Peyer's patch (tissue), 4 donors: Measurements from ENCODE around the gene RASGRF2. TPM values are rescaled to one million over a fixed set of nuclear protein-coding genes. Genes with fewer than 3 reads are reported as not detected.
A peak's percentile ranks its signal among the peaks of the same experiment; 100 is the strongest.
"Not testable (repeated sequence)": the region's sequence is repeated elsewhere in the genome, so short reads cannot be mapped to it uniquely, and the experiment has no call there.

Experiments
- DNase-seq, 3 donors: peaks; one replicate each; pipeline ENCODE4 v3.0.0-alpha.2; 2017 to 2019
- H3K27ac ChIP-seq, 4 donors: fragments of 200-600 bp; sonication (generic); one replicate each; pipeline ENCODE4 v1.5.1; 2016 to 2019
- H3K27me3 ChIP-seq, 2 donors: fragments of 200-600 bp; sonication (generic); one replicate each; pipeline ENCODE4 v1.5.1; 2019
- H3K36me3 ChIP-seq, 3 donors: fragments of 200-600 bp; sonication (generic); one replicate each; pipeline ENCODE4 v1.5.1; 2016 to 2019
- H3K4me1 ChIP-seq, 4 donors: fragments of 200-600 bp; sonication (generic); one replicate each; pipeline ENCODE4 v1.5.1; 2016 to 2019
- H3K4me3 ChIP-seq, 4 donors: fragments of 200-600 bp; sonication (generic); 1 replicate in 3 of 4; 2 replicates in 1 of 4; pipeline ENCODE4 v1.5.1; 2016 to 2019; ENCODE audit warnings: mild to moderate bottlenecking in 1 of 4
- H3K9me3 ChIP-seq, 4 donors: fragments of 200-600 bp; sonication (generic); one replicate each; pipeline ENCODE4 v1.5.1; 2016 to 2019; ENCODE audit warnings: mild to moderate bottlenecking in 1 of 4
- POLR2A ChIP-seq, 2 donors: fragments of 450-650 bp; IDR thresholded peaks; one replicate each; pipeline ENCODE4 v1.5.1; 2017; ENCODE audit warnings: antibody characterized with exemption in 2 of 2, mild to moderate bottlenecking in 2 of 2, moderate library complexity in 2 of 2
- total RNA-seq, 4 donors: library from RNA; depleted of rRNA; stranded (reverse); fragments of >200 nt; gene quantifications; one replicate each; pipeline ENCODE4 v1.1.0, GENCODE V29; 2016
- TF ChIP-seq, protein P1 (sequence below), 6 experiments: fragments of 450-650 bp in 4 of 6; fragments of 200-600 bp in 2 of 6; sonication (generic) in 1 of 6; IDR thresholded peaks; one replicate each; pipeline ENCODE4 v1.5.1; 2017 to 2019; ENCODE audit warnings: antibody characterized with exemption in 6 of 6, mild to moderate bottlenecking in 3 of 6, moderate library complexity in 1 of 6

Gene RASGRF2
- total RNA-seq, 4 donors from 2014 or later = 6.0 to 17.3 (median 8.7) TPM

DNA sequence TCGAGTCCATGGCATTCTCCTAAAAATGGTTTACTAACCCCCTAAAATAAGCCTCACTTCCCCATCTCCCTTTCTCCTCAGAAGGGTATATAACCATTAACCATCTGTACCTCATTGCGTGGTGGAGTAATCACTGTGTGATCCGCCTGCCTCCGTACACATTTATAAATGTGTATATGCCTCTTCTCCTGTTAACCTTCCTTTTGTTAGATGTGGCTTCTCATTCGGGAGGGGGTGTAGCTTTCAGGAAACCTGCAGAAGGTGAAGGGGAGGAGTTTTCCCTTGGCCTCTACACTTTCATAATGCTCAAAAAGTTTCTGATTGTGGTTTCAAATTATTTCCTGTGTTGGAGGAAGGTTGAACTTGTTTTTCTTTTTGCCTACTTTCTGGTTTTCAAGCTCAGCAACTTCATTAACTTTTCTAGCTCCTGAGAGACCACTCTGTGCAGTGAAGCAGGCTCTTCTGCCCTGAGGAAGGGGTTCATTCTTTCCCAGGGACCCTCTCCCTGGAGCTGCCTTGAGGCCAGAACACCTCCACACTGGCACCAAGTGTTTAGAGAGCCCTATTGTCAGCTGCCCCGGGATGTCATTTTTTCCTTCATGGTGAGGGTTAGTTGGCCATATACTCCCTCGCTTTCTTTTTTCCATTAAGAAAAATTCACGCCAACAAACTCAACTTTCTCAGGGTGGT, 46.9 kb downstream of the RASGRF2 start:
- H3K27me3 ChIP-seq = no peaks in the 10 kb centered on the region
- H3K4me1 ChIP-seq = no peaks in the 10 kb centered on the region
- peak overlapping the region in 1 of 4 donors; percentile 14 for H3K4me3 ChIP-seq
- TF ChIP-seq, protein P1, sequence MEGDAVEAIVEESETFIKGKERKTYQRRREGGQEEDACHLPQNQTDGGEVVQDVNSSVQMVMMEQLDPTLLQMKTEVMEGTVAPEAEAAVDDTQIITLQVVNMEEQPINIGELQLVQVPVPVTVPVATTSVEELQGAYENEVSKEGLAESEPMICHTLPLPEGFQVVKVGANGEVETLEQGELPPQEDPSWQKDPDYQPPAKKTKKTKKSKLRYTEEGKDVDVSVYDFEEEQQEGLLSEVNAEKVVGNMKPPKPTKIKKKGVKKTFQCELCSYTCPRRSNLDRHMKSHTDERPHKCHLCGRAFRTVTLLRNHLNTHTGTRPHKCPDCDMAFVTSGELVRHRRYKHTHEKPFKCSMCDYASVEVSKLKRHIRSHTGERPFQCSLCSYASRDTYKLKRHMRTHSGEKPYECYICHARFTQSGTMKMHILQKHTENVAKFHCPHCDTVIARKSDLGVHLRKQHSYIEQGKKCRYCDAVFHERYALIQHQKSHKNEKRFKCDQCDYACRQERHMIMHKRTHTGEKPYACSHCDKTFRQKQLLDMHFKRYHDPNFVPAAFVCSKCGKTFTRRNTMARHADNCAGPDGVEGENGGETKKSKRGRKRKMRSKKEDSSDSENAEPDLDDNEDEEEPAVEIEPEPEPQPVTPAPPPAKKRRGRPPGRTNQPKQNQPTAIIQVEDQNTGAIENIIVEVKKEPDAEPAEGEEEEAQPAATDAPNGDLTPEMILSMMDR (IDR thresholded peaks at IDR 0.05) = no peak
- DNase-seq = peak in 2 of 3 donors; percentile 23 to 51
- no peaks in the 10 kb centered on the region for H3K9me3 ChIP-seq
- peak overlapping the region; percentile 28 to 59 (median 47) for H3K27ac ChIP-seq
- no peaks in the 10 kb centered on the region for H3K36me3 ChIP-seq

DNA sequence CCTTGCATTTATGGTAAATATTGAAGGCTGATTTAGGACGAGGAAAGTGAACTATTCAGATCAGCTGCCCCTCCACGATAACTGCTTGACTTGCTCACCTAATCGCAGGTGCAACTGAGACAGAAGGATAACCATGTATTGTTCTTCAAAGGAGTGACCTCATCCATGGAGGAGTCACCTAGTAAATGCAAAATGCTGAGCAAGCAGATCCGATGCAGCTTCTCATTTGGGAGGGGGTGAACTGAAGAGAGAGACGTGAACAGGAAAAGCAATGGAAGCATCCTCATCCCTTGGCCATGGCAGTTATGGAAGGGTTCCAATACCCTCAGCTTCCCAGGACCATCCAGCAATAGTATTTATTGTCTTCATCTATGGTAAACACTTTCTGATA, 47.5 kb downstream of the RASGRF2 start:
- Histone ChIP-seq H3K36me3 (no peaks in the 10 kb centered on the region), H3K4me1 (no peaks in the 10 kb centered on the region), H3K27me3 (no peaks in the 10 kb centered on the region), H3K27ac (peak overlapping the region; percentile 28 to 59 (median 47)), H3K9me3 (no peaks in the 10 kb centered on the region), H3K4me3 (peak overlapping the region in 1 of 4 donors; percentile 14)
- DNase-seq = no peak
- no peak for TF ChIP-seq POLR2A (IDR thresholded peaks at IDR 0.05)

DNA sequence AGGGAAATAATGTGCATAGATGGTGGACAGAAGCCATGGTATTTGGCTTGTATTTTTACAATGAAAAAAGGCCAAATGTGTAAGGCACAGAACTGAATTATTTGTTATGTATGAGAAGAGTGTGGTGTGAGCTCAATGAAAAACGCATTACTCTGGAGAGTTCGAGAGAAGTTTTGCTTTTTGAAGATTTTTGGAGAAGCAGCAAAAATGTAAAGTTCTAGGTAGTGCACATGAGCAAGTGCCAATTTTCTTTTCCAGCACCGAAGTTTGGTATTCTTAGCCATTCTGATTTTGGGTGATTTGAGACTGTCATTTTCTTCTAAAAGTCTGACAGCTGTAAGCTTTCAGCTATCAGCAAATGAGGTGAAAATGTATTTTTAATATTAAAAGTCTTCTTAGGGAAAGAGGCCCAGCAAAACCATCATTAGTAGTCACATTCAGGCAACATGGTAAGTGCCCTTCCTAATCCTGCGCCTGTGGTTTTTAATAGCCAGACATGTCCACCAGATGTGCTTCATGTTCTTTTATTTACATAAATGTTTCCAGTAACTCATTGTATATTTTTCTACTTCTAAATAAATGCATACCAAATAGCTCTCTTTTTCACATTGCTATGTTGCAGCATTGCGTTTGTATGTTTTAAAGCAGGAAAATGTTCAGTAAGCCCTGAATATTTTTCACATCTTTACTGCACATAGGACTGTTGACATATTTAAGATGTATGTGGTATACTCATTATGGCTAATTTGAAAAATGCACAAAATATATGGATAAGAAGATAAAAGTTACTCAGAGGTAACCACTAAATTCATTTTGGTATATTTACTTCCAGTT, 50.4 kb downstream of the RASGRF2 start:
- Histone ChIP-seq H3K9me3 (no peaks in the 10 kb centered on the region), H3K4me3 (no peak overlapping the region), H3K27me3 (no peaks in the 10 kb centered on the region), H3K36me3 (no peaks in the 10 kb centered on the region), H3K4me1 (no peaks in the 10 kb centered on the region), H3K27ac (no peak overlapping the region)
- no peak for DNase-seq
- TF ChIP-seq, protein P1 (IDR thresholded peaks at IDR 0.05) = no peak
- no peak for TF ChIP-seq POLR2A (IDR thresholded peaks at IDR 0.05)

DNA sequence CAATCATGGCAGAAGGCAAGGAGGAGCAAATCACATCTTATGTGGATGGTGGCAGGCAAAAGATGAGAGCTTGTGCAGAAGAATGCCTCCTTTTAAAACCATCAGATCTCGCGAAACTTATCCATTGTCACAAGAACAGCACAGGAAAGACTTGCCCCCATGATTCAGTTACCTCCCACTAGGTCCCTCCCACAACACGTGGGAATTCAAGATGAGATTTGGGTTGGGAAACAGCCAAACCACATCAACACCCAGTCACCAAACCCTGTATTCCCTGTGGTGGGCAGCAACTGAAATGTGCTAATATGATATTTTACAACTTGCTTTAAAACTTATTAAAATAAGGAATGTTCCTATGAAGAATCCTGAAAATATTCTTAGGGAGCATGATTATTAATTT, 54.2 kb downstream of the RASGRF2 start:
- Histone ChIP-seq H3K4me3 (no peak overlapping the region), H3K4me1 (no peaks in the 10 kb centered on the region), H3K27ac (no peak overlapping the region), H3K9me3 (no peaks in the 10 kb centered on the region), H3K36me3 (no peaks in the 10 kb centered on the region), H3K27me3 (no peaks in the 10 kb centered on the region)
- no peak for TF ChIP-seq POLR2A (IDR thresholded peaks at IDR 0.05)
- TF ChIP-seq, protein P1 (IDR thresholded peaks at IDR 0.05) = no peak
- DNase-seq = no peak

DNA sequence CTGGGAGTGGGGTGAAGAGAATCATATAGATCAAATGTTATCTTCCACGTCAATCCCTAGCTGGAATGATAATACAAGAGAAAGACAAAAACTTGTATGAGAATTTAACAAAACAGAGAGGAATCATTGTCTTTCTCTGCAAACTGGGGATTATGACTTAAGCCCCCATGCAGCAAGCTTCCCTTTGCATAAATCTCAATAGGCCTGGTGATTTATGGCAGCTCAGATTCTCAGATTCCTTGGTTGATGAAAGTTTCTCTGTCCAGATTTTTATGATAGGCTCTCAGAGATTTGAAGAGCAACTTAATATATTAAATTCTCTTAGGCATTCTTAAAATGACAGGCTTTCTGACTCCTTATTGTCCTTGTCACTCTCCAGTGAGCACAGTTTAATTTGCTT, 56.0 kb downstream of the RASGRF2 start:
- Histone ChIP-seq H3K27me3 (no peaks in the 10 kb centered on the region), H3K4me3 (no peak overlapping the region), H3K4me1 (no peaks in the 10 kb centered on the region), H3K9me3 (no peaks in the 10 kb centered on the region), H3K27ac (no peak overlapping the region), H3K36me3 (no peaks in the 10 kb centered on the region)
- TF ChIP-seq, protein P1 (IDR thresholded peaks at IDR 0.05) = no peak
- TF ChIP-seq POLR2A (IDR thresholded peaks at IDR 0.05) = no peak
- DNase-seq = no peak

DNA sequence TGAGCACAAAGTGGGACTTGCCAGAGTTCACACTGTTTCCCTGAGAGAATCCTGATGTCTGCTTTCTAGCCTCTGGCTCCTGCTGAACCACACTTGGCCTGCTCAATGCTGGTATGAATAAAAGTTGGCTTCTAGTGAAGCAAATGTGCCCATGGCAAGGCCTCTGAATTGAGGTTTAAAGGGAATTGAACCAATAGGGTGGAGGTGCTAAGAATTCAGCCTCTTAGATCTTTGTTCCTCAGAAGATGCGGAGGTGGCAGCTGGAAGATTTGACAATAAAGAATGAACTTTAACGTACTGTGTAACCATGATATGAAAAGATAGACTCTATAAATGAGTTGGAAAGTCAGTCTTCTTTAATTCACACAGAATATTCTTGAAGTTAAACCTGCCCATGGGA, 57.2 kb downstream of the RASGRF2 start:
- no peak overlapping the region for H3K4me3 ChIP-seq
- H3K27ac ChIP-seq = no peak overlapping the region
- no peaks in the 10 kb centered on the region for H3K27me3 ChIP-seq
- H3K9me3 ChIP-seq = no peaks in the 10 kb centered on the region
- DNase-seq = no peak
- H3K36me3 ChIP-seq = no peaks in the 10 kb centered on the region
- TF ChIP-seq, protein P1 (IDR thresholded peaks at IDR 0.05) = no peak
- H3K4me1 ChIP-seq = no peaks in the 10 kb centered on the region

DNA sequence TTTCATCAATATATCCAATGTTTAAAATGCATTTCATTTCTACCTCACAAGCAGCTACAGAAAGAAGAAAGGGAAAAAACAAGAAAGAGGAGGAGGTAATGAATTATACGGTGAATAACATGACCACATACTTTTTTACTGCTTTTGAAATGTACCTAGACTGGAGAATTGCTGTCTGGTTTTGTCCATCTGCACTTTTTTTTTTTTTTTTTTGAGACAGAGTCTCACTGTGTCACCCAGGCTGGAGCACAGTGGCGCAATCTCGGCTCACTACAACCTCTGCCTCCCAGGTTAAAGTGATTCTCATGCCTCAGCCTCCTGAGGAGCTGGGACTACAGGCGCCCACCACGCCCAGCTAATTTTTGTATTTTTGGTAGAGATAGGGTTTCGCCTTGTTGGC, 58.4 kb downstream of the RASGRF2 start:
- not testable (repeated sequence) for H3K27me3 ChIP-seq, H3K27ac ChIP-seq, H3K4me1 ChIP-seq, H3K36me3 ChIP-seq, H3K9me3 ChIP-seq, DNase-seq, H3K4me3 ChIP-seq
